Right forelimb (tissue), 1 donor: Measurements from ENCODE around the gene COL23A1.

ENCODE experiments used
- DNase-seq: peaks from one replicate; pipeline ENCODE4 v3.0.0-alpha.2; 2018

The COL23A1 gene

GRCh38 chr5:178530526-178530925, 59.7 kb downstream of the COL23A1 start:
- no peak for DNase-seq

GRCh38 chr5:178529080-178529479, 61.1 kb downstream of the COL23A1 start:
- DNase-seq: no peak

DNA sequence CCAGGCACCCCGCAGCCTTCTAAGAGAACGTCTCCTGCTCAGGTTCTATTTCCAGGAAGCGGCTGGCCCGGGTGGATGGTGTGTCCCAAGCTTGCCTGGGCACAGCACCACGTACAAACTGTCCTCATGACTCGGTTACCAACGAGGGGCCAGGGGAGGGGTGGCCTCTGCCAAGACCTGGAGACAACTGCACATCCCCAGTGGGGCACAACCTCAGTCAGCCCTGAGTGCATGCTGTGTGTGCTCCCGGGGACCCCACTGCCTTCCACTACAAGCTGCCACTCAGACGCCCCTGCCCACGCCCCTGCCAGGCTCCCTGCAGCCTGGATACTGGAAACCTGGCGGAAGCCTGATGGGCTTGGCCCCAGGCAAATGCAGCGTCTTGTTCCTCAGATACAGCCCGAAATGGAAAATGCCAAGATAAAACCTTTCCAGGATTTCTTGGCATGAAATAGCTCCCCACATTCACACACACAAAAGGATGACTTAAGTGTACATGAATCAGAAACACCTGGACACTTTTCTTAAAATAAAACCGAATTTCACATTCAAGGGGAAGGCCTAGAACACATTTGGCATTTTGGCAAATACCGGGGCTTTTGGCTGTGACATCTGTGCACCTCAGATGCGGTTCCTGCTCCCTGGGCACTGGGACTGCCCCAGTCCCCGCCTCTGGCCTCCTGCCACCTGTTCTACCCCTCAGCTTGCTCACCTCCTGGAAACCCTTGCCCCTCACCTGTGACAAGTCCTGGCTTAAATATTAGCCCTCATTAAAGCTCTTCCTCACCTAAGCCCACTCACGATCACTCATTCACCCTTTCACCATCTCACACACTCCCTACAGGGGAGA, 62.5 kb downstream of the COL23A1 start:
- no peak for DNase-seq

DNA sequence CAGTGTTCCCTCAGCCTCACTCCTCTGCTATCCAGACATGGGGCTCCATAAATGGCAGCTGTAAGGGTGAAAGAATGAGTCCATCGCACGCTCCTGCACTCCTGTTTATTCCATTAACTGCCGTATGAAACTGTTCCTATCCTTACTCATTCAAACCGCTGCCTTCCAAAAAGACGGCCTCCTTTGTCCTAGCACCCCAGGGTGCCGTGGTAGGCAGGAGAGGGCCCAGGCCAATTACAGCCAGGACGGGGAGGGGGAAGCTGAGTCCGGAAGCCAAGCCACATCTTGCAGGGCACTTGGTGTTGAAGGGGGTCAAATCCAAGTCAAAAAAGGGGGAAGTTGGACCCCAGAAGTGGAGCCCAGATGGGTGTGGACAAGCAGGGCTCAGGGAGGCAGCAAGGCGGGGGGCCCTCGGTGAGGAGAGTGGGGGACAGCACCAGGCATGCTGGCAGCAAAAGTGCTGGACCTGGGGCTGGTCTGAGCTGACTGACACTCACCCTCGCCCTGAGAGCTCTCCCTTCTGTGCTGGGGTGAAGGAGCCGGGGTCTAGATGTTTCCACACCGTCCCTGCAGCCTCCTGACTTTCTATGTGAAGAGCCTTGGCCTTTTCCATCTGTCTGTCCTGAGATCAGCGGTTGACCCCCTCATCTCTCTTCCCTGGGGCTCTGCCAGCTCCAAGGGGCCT, 63.3 kb downstream of the COL23A1 start:
- DNase-seq: no peak

DNA sequence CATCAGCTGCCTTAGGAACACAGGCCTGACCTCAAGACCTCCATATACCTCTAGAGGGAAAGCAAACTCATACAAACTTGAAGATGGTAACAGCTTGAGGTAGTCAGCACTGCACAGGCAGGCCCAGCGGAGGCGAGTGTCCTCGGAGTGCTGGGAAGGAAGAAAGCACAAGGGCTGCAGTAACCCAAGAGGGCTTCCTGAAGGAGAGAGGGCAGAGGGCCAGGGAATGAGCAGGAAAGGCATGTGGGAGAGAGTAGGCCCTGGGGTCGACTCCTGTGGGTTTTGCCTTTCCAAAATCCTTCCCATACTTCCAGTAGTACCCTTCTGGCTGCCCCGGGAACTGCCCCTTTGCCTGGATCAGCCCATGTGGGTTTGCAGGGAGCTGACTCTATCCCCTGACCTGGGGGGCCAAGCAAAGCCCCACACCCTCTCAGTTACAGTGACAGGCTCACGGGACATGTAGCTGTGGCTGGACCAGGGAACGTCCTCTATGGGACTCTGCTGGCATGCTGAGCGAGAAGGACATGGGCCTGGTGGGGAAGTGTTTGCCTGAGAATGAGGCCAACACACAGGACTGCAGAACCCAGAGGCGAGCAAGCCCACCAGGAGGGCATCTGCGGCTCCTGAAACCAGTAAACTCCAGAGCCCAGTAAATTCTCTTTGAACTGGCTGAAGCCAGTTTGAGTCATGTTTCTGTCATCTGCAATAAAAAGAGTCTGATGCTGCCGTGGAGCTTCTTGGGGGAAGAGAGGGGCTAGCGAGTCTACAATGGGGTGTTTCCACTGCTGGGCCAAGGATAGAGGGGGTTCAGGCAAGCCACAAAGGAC, 64.1 kb downstream of the COL23A1 start:
- DNase-seq: no peak

DNA sequence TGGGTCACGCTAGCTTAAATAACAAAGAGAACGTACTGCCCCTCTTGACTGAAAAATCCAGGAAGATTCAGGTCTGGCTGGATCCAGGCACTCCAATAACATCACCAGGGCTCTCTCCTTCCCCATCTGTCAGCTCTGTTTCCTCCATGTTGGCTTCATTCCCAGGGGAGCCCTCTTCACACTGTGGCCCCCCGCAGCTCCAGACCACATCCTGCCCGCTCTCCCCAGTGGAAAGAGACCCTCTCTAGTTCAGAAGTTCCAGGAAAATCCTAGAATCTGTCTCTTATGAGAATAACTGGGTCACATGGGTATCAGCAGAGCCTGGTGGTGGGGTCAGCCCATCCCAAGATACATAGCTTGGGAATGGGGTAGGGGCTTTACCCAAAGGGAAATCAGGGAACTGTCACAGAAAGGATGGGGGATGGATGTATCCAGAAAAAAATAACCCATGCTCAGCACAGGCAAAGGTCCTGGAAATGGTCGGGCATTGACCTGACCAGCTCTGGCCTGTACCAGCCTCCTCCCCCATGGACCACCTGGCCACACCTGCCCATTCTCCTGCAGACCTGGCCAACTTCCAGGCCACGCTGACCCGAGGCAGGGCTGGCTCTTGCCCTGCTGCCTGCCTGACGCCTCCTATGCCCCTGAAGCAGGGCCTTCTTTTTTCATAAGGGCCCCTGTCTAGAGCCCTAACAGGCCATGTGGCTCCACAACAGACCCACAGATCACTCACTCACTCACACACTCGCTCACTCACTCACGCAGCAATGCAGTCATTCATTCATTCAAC, 65.9 kb downstream of the COL23A1 start:
- DNase-seq: no peak

DNA sequence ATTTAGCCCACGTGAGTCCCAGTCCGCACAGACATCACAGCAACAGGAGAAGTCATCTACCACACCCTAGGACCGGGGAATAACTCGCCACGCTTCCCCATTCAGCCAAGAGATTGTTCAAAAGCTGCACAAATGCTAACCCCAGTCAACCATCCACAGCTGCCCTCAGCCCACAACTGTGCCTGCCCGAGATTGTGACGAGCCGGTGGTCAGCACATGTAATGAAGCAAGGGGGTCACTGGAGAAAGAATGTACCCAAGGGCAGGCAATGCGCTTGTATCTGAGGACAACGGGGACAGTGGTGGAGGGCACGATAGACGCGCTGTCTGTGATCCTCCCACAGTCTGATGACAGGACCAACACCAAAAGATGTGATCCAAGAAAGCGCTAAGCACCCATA, 67.8 kb downstream of the COL23A1 start:
- no peak for DNase-seq

GRCh38 chr5:178520851-178521250, 69.3 kb downstream of the COL23A1 start:
- no peak for DNase-seq

DNA sequence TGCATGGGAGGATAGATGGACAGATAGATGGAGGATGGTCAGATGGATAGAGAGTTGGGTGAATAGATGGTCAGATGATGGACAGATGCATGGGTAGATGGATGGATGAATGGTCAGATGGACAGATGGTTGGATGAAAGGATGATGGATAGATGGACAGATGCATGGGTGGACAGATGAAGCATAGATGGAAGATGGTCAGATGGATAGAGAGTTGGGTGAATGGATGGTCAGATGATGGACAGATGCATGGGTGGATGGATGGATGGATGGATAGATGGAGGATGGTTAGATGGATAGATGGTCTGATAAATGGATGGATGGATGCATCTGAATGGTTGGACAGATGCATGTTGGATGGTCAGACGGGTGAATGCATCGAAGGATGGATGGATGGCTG, 70.4 kb downstream of the COL23A1 start:
- DNase-seq: no peak

- DNase-seq: no peak
Measured at GRCh38 chr5:178519155-178519554, 71.0 kb downstream of the COL23A1 start.

- no peak for DNase-seq
Measured at GRCh38 chr5:178516504-178517235, 73.5 kb downstream of the COL23A1 start.

- DNase-seq: no peak
Measured at GRCh38 chr5:178515776-178516503, 74.3 kb downstream of the COL23A1 start.

DNA sequence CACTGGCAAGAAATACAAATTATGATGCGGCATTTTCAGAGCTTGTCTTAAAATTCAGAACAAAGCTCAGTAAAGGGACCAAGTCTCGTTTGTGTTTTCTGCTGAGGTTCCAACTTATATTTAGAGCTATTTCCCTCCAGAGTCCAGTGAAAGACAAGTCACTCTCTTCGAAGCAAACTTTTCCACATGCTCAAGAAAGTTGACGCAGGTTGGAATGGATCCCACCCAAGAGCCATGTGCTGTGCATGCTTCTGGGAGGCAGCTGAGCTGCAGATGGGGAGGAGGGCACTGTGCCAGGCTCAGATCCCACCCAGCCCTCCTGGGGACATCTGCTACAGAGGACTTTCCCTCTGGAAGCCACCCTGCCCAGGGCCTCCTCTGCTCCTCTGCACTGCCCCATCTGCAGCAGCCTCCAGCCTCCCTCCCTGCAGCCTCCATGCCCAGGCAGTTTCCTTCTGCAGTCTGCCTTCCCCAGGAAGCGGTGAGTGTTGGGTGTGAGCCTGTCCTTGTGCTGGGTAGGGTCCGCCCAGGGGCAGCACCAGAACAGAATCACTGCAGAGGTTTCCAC, 75.3 kb downstream of the COL23A1 start:
- DNase-seq: no peak

- DNase-seq: no peak
Measured at GRCh38 chr5:178511172-178511571, 79.0 kb downstream of the COL23A1 start.

DNA sequence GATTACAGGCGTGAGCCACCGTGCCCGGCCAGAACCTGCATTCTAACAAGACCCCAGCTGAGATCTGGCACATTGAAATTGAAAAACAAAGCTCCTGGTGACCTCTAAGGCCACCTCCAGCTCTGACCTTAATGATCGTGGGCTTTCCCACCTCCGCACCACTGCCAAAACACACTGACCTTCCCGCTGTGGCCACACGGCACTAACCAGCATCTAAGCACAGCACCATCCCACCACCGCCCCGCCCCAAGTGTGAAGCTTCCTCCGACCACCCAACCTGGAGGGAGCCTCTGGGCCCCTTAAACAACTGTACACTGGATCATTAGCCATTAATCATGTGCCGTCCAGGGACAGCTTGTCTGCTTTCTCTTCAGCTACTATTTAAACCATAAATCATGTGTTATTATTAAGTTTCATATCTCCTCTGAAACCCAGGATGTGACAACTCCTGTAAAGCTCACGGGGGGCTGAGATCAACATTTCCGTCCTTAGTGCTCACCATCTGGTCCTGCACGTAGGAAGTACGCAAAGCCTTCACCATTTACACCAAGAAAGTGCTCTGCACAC, 80.6 kb downstream of the COL23A1 start:
- DNase-seq: no peak

DNA sequence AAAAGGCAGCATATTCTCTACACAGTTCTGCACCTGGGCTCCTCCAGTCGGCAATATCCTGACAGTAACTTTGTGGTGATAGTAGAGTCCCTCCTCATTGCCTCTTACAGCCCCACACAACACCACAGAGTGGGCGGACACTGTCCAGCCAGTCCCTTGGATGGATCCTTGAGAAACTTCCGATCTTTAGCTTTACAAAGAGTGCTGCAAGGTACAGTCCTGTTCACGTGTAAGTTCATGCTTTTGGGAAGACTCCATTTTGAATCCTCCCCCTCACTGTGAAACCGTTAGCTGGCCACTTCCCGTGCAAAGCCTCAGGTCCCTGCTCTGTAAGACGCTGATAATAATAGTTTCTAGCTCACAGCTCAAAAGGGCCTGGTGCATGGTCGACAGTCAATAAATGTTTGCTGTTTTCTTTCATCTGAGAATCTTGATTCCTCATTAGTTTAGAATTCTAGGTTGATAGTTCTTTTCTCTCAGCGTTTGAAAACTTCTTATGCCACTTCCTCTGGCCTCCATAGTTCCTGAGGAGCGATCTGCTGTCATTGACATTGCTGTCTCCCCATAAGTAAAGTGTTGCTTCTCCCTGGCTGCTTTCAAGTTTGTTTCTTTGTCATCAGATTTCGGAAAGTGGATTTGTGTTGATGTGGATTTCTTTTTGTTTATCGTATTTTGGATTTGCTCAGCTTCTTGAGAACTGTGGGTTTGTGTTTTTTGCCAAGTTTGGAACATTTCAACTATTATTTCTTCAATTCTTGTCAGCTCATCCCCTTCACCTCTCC, 82.9 kb downstream of the COL23A1 start:
- DNase-seq: no peak

DNA sequence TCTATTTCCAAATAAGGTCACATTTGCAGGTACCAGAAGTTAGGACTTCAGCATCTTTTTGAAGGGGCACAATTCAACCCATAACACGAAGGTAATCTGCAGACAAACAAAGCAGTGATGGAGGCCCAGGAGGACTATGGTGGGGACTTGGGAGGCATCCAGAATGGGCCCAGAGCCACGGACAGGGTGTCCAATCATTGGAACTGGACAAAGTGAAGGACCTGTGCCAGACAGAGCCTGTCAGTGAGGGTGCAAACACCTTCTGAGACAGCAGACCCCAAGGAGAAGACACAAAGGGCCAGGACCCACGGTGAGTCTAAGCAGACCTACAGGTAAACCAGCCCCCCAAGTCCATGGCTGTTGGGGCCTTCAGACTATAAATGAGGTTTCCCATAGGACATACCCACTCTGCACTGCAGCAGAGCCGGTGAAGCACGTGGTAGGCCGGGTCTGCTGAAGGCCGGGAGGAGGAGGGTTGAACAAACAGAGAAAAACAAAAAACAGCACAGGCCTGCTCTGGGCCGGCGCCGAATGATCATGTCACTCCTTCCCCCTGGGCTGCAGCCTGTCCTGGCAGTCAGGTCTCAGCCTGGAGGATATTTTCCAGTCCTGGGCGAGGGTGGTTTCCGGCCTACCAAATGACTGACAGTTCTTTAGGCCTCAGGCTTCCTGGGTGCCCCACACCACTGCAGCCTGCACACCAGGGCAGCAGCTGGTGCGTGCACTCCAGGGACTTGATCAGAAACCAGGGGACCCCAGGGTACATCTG, 84.4 kb downstream of the COL23A1 start:
- DNase-seq: no peak

DNA sequence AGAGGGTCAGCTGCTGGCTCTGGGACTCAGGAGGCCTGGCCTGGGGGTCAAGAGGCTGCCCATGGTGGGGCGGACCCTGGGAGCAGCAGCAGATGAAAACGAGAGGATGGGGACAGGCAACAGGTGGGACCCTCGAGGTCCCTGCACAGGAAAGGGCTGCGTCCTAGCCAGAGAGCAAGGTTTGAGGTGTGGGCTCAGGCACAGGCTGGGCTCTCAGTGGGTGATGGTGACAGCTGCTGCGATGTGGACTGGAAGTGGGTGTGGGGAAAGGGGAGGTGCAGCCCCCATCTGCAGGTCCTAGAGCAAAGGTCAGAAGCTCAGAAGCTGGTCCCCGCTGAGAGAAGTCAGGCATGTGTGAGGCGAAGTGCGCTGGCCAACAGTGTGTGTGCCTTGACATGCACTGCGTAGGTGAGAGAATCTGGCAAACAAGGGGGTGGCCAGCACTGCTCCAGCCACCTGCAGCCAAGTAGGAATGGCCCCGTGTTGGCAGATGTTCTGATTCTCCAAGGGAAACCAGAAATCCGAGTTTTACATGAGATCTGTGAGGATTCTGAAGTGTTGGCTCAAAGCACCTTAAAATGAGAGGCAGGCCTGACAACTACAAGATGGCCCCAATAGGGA, 85.7 kb downstream of the COL23A1 start:
- DNase-seq: no peak
